Activated CD8-positive, alpha-beta T cell treated with anti-CD3 and anti-CD28 coated beads for 36 hours (primary cell): ENCODE measurements around the gene ZDHHC16. TPM values are rescaled to one million over a fixed set of nuclear protein-coding genes. Genes with fewer than 3 reads are reported as not detected.

Source experiments
- ATAC-seq: fragments of 200-7000 bp; cut with Tn5 transposase; one replicate; pipeline ENCODE4 v1.10.0; 2021; ENCODE audit warnings: mild to moderate bottlenecking, moderate library complexity
- CTCF ChIA-PET: fragments of 350-600 bp; sonication (Branson Sonifier 250); formaldehyde crosslinking; loops from one replicate; lab custom pipeline; 2021; ENCODE audit warnings: antibody characterized with exemption; lab: Charles Lee
- POLR2A ChIA-PET: fragments of 350-600 bp; sonication (Branson Sonifier 250); formaldehyde crosslinking; loops from one replicate; lab custom pipeline; 2021; ENCODE audit warnings: antibody characterized with exemption; lab: Charles Lee
- DNase-seq: peaks from one replicate; pipeline ENCODE4 v3.0.0-alpha.2; 2020
- H3K27ac Mint-ChIP-seq: one replicate; pipeline ENCODE4 v1.8.0; 2021; ENCODE audit warnings: mild to moderate bottlenecking, mixed read lengths
- H3K27me3 Mint-ChIP-seq: one replicate; pipeline ENCODE4 v1.8.0; 2021; ENCODE audit warnings: mixed read lengths
- H3K36me3 Mint-ChIP-seq: one replicate; pipeline ENCODE4 v1.8.0; 2021; ENCODE audit warnings: low read depth, mixed read lengths
- H3K4me1 Mint-ChIP-seq: one replicate; pipeline ENCODE4 v1.8.0; 2021; ENCODE audit warnings: low read depth, mixed read lengths
- H3K4me3 Mint-ChIP-seq: one replicate; pipeline ENCODE4 v1.8.0; 2021; ENCODE audit warnings: mild to moderate bottlenecking, moderate library complexity, mixed read lengths
- H3K9me3 Mint-ChIP-seq: one replicate; pipeline ENCODE4 v1.8.0; 2021; ENCODE audit warnings: mixed read lengths
- CTCF ChIP-seq: fragments of 200-600 bp; IDR thresholded peaks from one replicate; pipeline ENCODE4 v1.8.0; 2022; ENCODE audit warnings: antibody characterized with exemption, mild to moderate bottlenecking
- intact Hi-C: fragments of 100-400 bp; cut with micrococcal nuclease; formaldehyde crosslinking; loops from one replicate; pipeline ENCODE4 v1.10.0; 2022
- total RNA-seq, 2 experiments: library from RNA; stranded (reverse); gene quantifications; one replicate each; pipeline ENCODE4 v1.2.3, GENCODE V29; 2021

Gene ZDHHC16
- total RNA-seq, 2 experiments from 2014 or later: 23.8 to 25.2 TPM

- DNase-seq (no peak), ATAC-seq (no peak)
- TF ChIP-seq CTCF: no peak
- POLR2A ChIA-PET: interaction anchor here (0.6 kb wide), 1 partner anchor 41 kb away, joined by 4 read pairs; no protein-coding TSS in a partner anchor
- H3K27ac Mint-ChIP-seq: no peak overlapping the region
- no peaks in the 10 kb centered on the region for H3K4me1 Mint-ChIP-seq
- CTCF ChIA-PET: interaction anchor here (1.1 kb wide), 1 partner anchor 73 kb away, joined by 3 read pairs; no protein-coding TSS in a partner anchor
- intact Hi-C loops: no loop called here
- no peak overlapping the region for H3K4me3 Mint-ChIP-seq
- peaks cover 1% of the 10 kb centered on the region for H3K36me3 Mint-ChIP-seq
- no peaks in the 10 kb centered on the region for H3K9me3 Mint-ChIP-seq
- H3K27me3 Mint-ChIP-seq: peaks cover 30% of the 10 kb centered on the region
Measured at GRCh38 chr10:97502916-97503315, 56.9 kb downstream of the ZDHHC16 start.

GRCh38 chr10:97503406-97503805 lies 57.4 kb downstream of the ZDHHC16 start:
- Mint-ChIP-seq H3K36me3 (no peaks in the 10 kb centered on the region), H3K27me3 (peaks cover 30% of the 10 kb centered on the region), H3K9me3 (no peaks in the 10 kb centered on the region), H3K4me1 (no peaks in the 10 kb centered on the region), H3K4me3 (no peak overlapping the region), H3K27ac (no peak overlapping the region)
- ChIA-PET CTCF (interaction anchor here (0.7 kb wide), 1 partner anchor 50 kb away, joined by 3 read pairs; no protein-coding TSS in a partner anchor), POLR2A (interaction anchor here (0.6 kb wide), 1 partner anchor 41 kb away, joined by 4 read pairs; no protein-coding TSS in a partner anchor)
- ATAC-seq (no peak), DNase-seq (no peak)
- intact Hi-C loops: no loop called here
- no peak for TF ChIP-seq CTCF

GRCh38 chr10:97505152-97505551 lies 59.2 kb downstream of the ZDHHC16 start:
- Mint-ChIP-seq H3K27me3 (peaks cover 23% of the 10 kb centered on the region), H3K4me3 (no peak overlapping the region), H3K9me3 (no peaks in the 10 kb centered on the region), H3K36me3 (no peaks in the 10 kb centered on the region), H3K27ac (no peak overlapping the region), H3K4me1 (no peaks in the 10 kb centered on the region)
- DNase-seq: no peak
- ATAC-seq: no peak
- POLR2A ChIA-PET: interaction anchor here (0.6 kb wide), 1 partner anchor 20 kb away, joined by 3 read pairs; no protein-coding TSS in a partner anchor
- intact Hi-C loops: no loop called here
- no peak for TF ChIP-seq CTCF
- CTCF ChIA-PET: interaction anchor here (0.9 to 1.0 kb wide), 2 partner anchors 29 to 41 kb away, joined by 3 to 4 read pairs; no protein-coding TSS in a partner anchor

GRCh38 chr10:97506199-97506991 lies 60.4 kb downstream of the ZDHHC16 start:
- no peak overlapping the region for H3K27ac Mint-ChIP-seq
- DNase-seq (no peak), ATAC-seq (no peak)
- H3K36me3 Mint-ChIP-seq: no peaks in the 10 kb centered on the region
- H3K27me3 Mint-ChIP-seq: peaks cover 13% of the 10 kb centered on the region
- no peaks in the 10 kb centered on the region for H3K9me3 Mint-ChIP-seq
- ChIA-PET POLR2A (no interaction called here), CTCF (no interaction called here)
- intact Hi-C loops: no loop called here
- no peaks in the 10 kb centered on the region for H3K4me1 Mint-ChIP-seq
- H3K4me3 Mint-ChIP-seq: no peak overlapping the region
- TF ChIP-seq CTCF: no peak

Other genes starting within 250 kb of the ZDHHC16 start
- 10 to 100 TPM; 42.3 to 53.2 TPM for gene ARHGAP19, start 153.5 kb upstream of the ZDHHC16 start, total RNA-seq
- 1 to 10 TPM; 3.0 to 3.2 TPM for gene FRAT1, start 126.9 kb upstream of the ZDHHC16 start, total RNA-seq
- 1 to 10 TPM; 5.6 to 6.4 TPM for gene FRAT2, start 111.4 kb upstream of the ZDHHC16 start, total RNA-seq
- gene RRP12, start 44.8 kb upstream of the ZDHHC16 start, total RNA-seq: 10 to 100 TPM; 50.3 to 51.0 TPM
- gene PGAM1, start 20.0 kb upstream of the ZDHHC16 start, total RNA-seq: 1,000 to 10,000 TPM; 1,193 to 1,205 TPM
- 10 to 100 TPM; 43.3 to 49.2 TPM for gene EXOSC1, start 169 bp upstream of the ZDHHC16 start, total RNA-seq
- gene MMS19, start 52.2 kb downstream of the ZDHHC16 start, total RNA-seq: 100 to 1,000 TPM; 107 to 108 TPM
- 1 to 10 TPM; 1.6 to 2.1 TPM for gene UBTD1, start 52.7 kb downstream of the ZDHHC16 start, total RNA-seq
- not detected for gene ANKRD2, start 126.6 kb downstream of the ZDHHC16 start, total RNA-seq
- not detected for gene HOGA1, start 138.2 kb downstream of the ZDHHC16 start, total RNA-seq
- gene C10orf62, start 143.5 kb downstream of the ZDHHC16 start, total RNA-seq: not detected
- 1 to 10 TPM; 3.2 to 3.9 TPM for gene MORN4, start 187.3 kb downstream of the ZDHHC16 start, total RNA-seq
- gene PI4K2A, start 194.5 kb downstream of the ZDHHC16 start, total RNA-seq: 1 to 10 TPM; 8.4 to 8.5 TPM
- 1 to 10 TPM; 2.5 to 3.0 TPM for gene AVPI1, start 241.1 kb downstream of the ZDHHC16 start, total RNA-seq